ENCODE measurements around the gene DEAF1.

DNA sequence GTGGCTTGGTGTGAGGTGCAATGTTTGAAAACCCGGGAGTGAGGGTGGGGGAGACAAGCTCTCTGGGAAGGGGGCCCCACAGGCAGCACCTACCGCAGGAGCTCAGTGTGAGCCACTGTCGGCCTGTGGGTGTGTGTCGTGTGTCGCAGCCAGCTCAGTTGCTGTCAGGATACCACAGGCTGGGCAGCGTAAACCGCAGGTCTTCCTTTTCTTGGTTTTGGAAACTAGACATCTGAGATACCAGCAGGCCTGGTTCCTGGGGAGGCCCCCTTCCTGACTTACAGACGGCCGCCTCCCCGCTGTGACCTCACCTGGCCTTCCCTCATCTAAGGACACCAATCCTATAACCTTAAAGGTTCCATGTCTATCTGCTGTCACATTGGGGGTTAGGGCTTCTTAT is 98.6 kb downstream of the DEAF1 start:
- TF ChIP-seq POLR2A (IDR thresholded peaks at IDR 0.05) = no peak
- no peak for TF ChIP-seq CTCF (IDR thresholded peaks at IDR 0.05)
